Muscle of back (tissue), 11 donors: Measurements from ENCODE around the gene MRTFA. TPM values are rescaled to one million over a fixed set of nuclear protein-coding genes. Genes with fewer than 3 reads are reported as not detected.

ENCODE experiments used
- DNase-seq, 3 donors: peaks; one replicate each; pipeline versions ENCODE4 v3.0.0 to v3.0.0-alpha.2; 2013
- polyA plus RNA-seq, 10 donors: library from polyadenylated mRNA; unstranded; fragments of 120-200 nt; gene quantifications; one replicate each; pipeline ENCODE4 v1.2.1, GENCODE V29; 2013; ENCODE audit not compliant: insufficient read length in 10 of 10

MRTFA gene
- polyA plus RNA-seq, 10 donors: 20.5 to 30.4 (median 25.6) TPM

GRCh38 chr22:40432157-40432556 lies 204.4 kb downstream of the MRTFA start:
- DNase-seq: no peak

- DNase-seq: no peak
These were observed 205.5 kb downstream of the MRTFA start for GRCh38 chr22:40430991-40431390.

- no peak for DNase-seq
These were observed 207.0 kb downstream of the MRTFA start for GRCh38 chr22:40429481-40429880.

GRCh38 chr22:40428796-40429195 lies 207.7 kb downstream of the MRTFA start:
- DNase-seq: no peak

GRCh38 chr22:40426594-40427333 lies 209.8 kb downstream of the MRTFA start:
- DNase-seq: peak in 1 of 3 donors; percentile 57

- DNase-seq: no peak
These were observed 211.4 kb downstream of the MRTFA start for GRCh38 chr22:40425082-40425481.

GRCh38 chr22:40423882-40424640 lies 212.5 kb downstream of the MRTFA start:
- no peak for DNase-seq

GRCh38 chr22:40423310-40423688 lies 213.2 kb downstream of the MRTFA start:
- DNase-seq: peak in 1 of 3 donors; percentile 52

GRCh38 chr22:40422558-40423309 lies 213.8 kb downstream of the MRTFA start:
- DNase-seq: no peak

GRCh38 chr22:40421941-40422340 lies 214.6 kb downstream of the MRTFA start:
- no peak for DNase-seq

GRCh38 chr22:40421082-40421350 lies 215.5 kb downstream of the MRTFA start:
- DNase-seq: no peak

- DNase-seq: no peak
These were observed 216.0 kb downstream of the MRTFA start for GRCh38 chr22:40420341-40421081.

GRCh38 chr22:40419718-40420117 lies 216.8 kb downstream of the MRTFA start:
- no peak for DNase-seq

- peak in 2 of 3 donors; percentile 55 to 80 for DNase-seq
These were observed 217.9 kb downstream of the MRTFA start for GRCh38 chr22:40418366-40419201.

GRCh38 chr22:40417881-40418280 lies 218.6 kb downstream of the MRTFA start:
- no peak for DNase-seq

GRCh38 chr22:40417041-40417440 lies 219.5 kb downstream of the MRTFA start:
- no peak for DNase-seq

GRCh38 chr22:40416636-40417035 lies 219.9 kb downstream of the MRTFA start:
- no peak for DNase-seq

- no peak for DNase-seq
These were observed 220.3 kb downstream of the MRTFA start for GRCh38 chr22:40416267-40416570.

- DNase-seq: no peak
These were observed 220.8 kb downstream of the MRTFA start for GRCh38 chr22:40415531-40416266.

- no peak for DNase-seq
These were observed 221.5 kb downstream of the MRTFA start for GRCh38 chr22:40414838-40415505.
